Heart left ventricle (tissue), 13 donors: ENCODE results near the gene DTNB.

Experiments used
- CTCF ChIP-seq, 12 donors: fragments of 200-600 bp; sonication (generic) in 4 of 12; IDR thresholded peaks; one replicate each; pipeline versions ENCODE4 v1.5.0 to v1.8.0; 2018 to 2022; ENCODE audit warnings: antibody characterized with exemption in 12 of 12, mild to moderate bottlenecking in 5 of 12
- POLR2A ChIP-seq, 2 donors: fragments of 450-650 bp; IDR thresholded peaks; one replicate each; pipeline ENCODE4 v1.6.1; 2017; ENCODE audit warnings: antibody characterized with exemption in 2 of 2, mild to moderate bottlenecking in 2 of 2, moderate library complexity in 2 of 2
- donor health status: ischemic (EF 13 %, LVEDD 7.1; RV severe dilation, severe dysfunction).
- donor health status: DM: no; HTN: yes; CAD: no.
- donor health status: DM: no; HTN: no; CAD: no.
- donor health status: ischemic (EF 25% LVEDD 6.9; RV normal size, moderate dysfunction).
- donor health status: ischemic (EF 25% LVEDD 5.7; RV mildly dilated, moderate dysfunction).
- donor health status: ischemic (EF 35%, LVEDD 5.7; RV mildly dilated, moderate dysfunction).
- donor health status: nonischemic (EF 11% LVEDD 7.7; RV severe dilation, severe dysfunction).
- donor health status: DM: yes; HTN: yes; CAD: no.
- donor health status: PGD.
- donor health status: ischemic (EF 29% LVEDD 5.4; RV normal size, mild dysfunction).
- donor health status: nonischemic (EF 23%, LVEDD 6.1; RV moderate dilation, normal function).

GRCh38 chr2:25448808-25449207 is 224.6 kb downstream of the DTNB start:
- TF ChIP-seq POLR2A (IDR thresholded peaks at IDR 0.05): no peak
- no peak for TF ChIP-seq CTCF (IDR thresholded peaks at IDR 0.05)
